ENCODE data around the gene TBCCD1. TPM values are rescaled to one million over a fixed set of nuclear protein-coding genes. Genes with fewer than 3 reads are reported as not detected.

Gene TBCCD1
- total and polyA plus RNA-seq, 10 donors, result 3.7 to 22.1 (median 12.6) TPM

- peaks cover 3 to 39% (median 28%) of the 10 kb centered on the region in 6 donors for H3K4me1 ChIP-seq
- no peaks in the 10 kb centered on the region for H3K36me3 ChIP-seq
- peaks cover 0 to 8% (median 0%) of the 10 kb centered on the region in 8 donors for H3K9me3 ChIP-seq
- WGBS, 5 donors, result 21 to 31% (median 23%) methylated on average over 4 of the region's 4 CpGs
- no peak overlapping the region for H3K4me3 ChIP-seq
- intact Hi-C loops (cut with DNase I; ENCODE audit: low total_unique reads), result no loop called here
- TF ChIP-seq, protein P1, sequence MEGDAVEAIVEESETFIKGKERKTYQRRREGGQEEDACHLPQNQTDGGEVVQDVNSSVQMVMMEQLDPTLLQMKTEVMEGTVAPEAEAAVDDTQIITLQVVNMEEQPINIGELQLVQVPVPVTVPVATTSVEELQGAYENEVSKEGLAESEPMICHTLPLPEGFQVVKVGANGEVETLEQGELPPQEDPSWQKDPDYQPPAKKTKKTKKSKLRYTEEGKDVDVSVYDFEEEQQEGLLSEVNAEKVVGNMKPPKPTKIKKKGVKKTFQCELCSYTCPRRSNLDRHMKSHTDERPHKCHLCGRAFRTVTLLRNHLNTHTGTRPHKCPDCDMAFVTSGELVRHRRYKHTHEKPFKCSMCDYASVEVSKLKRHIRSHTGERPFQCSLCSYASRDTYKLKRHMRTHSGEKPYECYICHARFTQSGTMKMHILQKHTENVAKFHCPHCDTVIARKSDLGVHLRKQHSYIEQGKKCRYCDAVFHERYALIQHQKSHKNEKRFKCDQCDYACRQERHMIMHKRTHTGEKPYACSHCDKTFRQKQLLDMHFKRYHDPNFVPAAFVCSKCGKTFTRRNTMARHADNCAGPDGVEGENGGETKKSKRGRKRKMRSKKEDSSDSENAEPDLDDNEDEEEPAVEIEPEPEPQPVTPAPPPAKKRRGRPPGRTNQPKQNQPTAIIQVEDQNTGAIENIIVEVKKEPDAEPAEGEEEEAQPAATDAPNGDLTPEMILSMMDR (IDR thresholded peaks at IDR 0.05 in 8 of 11, conservative IDR thresholded peaks at IDR 0.05 in 3 of 11), result no peak
- TF ChIP-seq POLR2AphosphoS5 (IDR thresholded peaks at IDR 0.05) (no peak), POLR2A (IDR thresholded peaks at IDR 0.05) (no peak)
- no peak overlapping the region for H3K27ac ChIP-seq
- peaks cover 0 to 4% (median 0%) of the 10 kb centered on the region in 7 donors for H3K27me3 ChIP-seq (replicated peaks in 1 of 7)
- DNase-seq, result no peak
Observed at GRCh38 chr3:186515125-186515524, 52.0 kb downstream of the TBCCD1 start.

DNA sequence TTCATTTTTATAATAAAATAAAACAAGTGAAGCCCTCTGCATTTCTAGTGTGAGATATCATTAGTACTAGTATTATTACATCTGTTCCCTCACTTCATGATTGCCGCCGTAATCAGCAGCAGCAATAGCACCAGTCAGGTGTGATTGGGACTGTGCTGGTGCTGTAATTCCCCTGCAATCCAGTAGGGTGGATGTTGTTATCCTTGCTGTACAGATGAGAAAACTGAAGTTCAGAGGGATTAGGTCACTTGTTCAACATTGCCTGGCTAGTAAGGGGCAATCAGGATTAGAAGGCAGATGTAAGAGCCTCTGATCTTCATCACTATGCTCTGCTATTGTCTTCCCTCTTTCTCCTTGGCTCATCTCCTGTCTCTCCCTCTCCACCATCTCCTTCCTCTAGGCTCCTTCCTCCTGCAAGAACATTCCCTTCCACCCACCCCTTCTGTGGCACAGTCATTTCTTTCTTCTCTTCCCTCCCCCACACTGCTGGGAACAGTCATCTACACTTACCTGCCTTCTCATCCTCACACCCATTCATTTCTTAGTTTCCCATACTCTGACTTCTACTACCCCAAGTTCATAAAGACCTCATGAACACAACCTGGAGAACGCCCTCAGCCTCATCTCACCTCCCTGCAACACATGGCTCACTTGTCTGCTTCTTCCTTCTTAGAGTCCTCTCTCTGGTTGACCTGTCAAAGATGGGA is 52.7 kb downstream of the TBCCD1 start:
- WGBS, 5 donors, result 76 to 90% (median 83%) methylated on average over 3 of the region's 3 CpGs
- H3K4me1 ChIP-seq, result peaks cover 3 to 33% (median 22%) of the 10 kb centered on the region in 6 donors

GRCh38 chr3:186513386-186513785 is 53.8 kb downstream of the TBCCD1 start:
- intact Hi-C loops (cut with DNase I; ENCODE audit: low total_unique reads), result no loop called here
- Histone ChIP-seq H3K4me1 (peaks cover 0 to 22% (median 12%) of the 10 kb centered on the region in 6 donors), H3K27me3 (replicated peaks in 1 of 7) (peaks cover 0 to 4% (median 0%) of the 10 kb centered on the region in 7 donors), H3K4me3 (no peak overlapping the region), H3K9me3 (peaks cover 0 to 8% (median 0%) of the 10 kb centered on the region in 8 donors), H3K36me3 (no peaks in the 10 kb centered on the region), H3K27ac (no peak overlapping the region)
- no peak for TF ChIP-seq POLR2AphosphoS5 (IDR thresholded peaks at IDR 0.05)
- TF ChIP-seq, protein P1 (IDR thresholded peaks at IDR 0.05 in 8 of 11, conservative IDR thresholded peaks at IDR 0.05 in 3 of 11), result no peak
- no peak for TF ChIP-seq POLR2A (IDR thresholded peaks at IDR 0.05)
- no peak for DNase-seq
- 69 to 87% (median 81%) methylated on average over 5 of the region's 5 CpGs for WGBS, 5 donors

More for the DNA sequence above, 52.7 kb downstream of the TBCCD1 start:
- Histone ChIP-seq H3K27me3 (replicated peaks in 1 of 7) (peaks cover 0 to 4% (median 0%) of the 10 kb centered on the region in 7 donors), H3K27ac (no peak overlapping the region), H3K9me3 (peaks cover 0 to 8% (median 0%) of the 10 kb centered on the region in 8 donors), H3K36me3 (no peaks in the 10 kb centered on the region), H3K4me3 (no peak overlapping the region)
- intact Hi-C loops (cut with DNase I; ENCODE audit: low total_unique reads), result no loop called here
- TF ChIP-seq, protein P1 (IDR thresholded peaks at IDR 0.05 in 8 of 11, conservative IDR thresholded peaks at IDR 0.05 in 3 of 11), result peak in 5 of 11 experiments; percentile 12 to 47 (median 40)
- no peak for TF ChIP-seq POLR2A (IDR thresholded peaks at IDR 0.05)
- DNase-seq, result no peak

DNA sequence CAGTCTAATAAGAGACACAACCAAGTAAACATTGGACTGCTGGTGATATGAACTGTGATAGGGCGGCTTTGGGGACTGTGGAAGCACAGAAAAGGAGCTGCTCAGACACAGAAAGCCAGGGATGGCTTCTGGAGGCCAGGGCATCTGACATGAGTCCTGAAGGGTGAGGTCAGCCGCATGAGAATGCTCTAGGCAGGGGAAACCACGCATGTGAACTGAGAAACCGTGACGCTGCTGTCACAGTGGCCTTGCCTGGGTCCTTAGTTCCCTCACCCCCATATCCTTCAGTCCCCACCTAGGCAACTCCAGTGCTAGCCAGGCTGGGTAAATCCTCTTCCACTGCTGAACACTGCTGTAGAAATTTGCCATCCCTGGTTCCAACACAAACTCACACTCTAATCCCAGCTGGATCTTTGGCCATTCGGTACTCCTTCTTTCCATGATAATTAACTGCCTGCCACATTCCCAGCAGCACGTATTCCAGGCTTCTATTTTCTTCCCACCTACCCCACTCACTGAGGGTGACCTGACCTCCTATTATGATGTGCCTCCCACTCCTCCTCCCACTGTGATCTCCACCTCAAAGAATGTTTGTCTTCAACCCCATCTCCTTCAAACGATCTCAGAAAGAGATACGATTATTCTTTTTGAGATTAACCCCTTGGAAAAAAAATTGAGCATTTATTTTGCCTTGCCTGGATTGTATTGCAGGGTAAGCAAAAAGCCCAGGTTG is 54.4 kb downstream of the TBCCD1 start:
- WGBS, 5 donors, result 50 to 68% (median 63%) methylated on average over 9 of the region's 9 CpGs
- DNase-seq, result no peak
- peaks cover 0 to 16% (median 10%) of the 10 kb centered on the region in 6 donors for H3K4me1 ChIP-seq
- intact Hi-C loops (cut with DNase I; ENCODE audit: low total_unique reads), result no loop called here
- H3K4me3 ChIP-seq, result no peak overlapping the region
- TF ChIP-seq POLR2AphosphoS5 (IDR thresholded peaks at IDR 0.05) (no peak), POLR2A (IDR thresholded peaks at IDR 0.05) (no peak)
- TF ChIP-seq, protein P1 (IDR thresholded peaks at IDR 0.05 in 8 of 11, conservative IDR thresholded peaks at IDR 0.05 in 3 of 11), result no peak
- H3K36me3 ChIP-seq, result no peaks in the 10 kb centered on the region
- H3K9me3 ChIP-seq, result peaks cover 0 to 8% (median 0%) of the 10 kb centered on the region in 8 donors
- no peak overlapping the region for H3K27ac ChIP-seq
- H3K27me3 ChIP-seq (replicated peaks in 1 of 7), result peaks cover 0 to 4% (median 0%) of the 10 kb centered on the region in 7 donors
